Measurements from ENCODE around the gene AGER.

GRCh38 chr6:32167154-32167760 lies 16.8 kb downstream of the AGER start:
- TF ChIP-seq, protein P1, sequence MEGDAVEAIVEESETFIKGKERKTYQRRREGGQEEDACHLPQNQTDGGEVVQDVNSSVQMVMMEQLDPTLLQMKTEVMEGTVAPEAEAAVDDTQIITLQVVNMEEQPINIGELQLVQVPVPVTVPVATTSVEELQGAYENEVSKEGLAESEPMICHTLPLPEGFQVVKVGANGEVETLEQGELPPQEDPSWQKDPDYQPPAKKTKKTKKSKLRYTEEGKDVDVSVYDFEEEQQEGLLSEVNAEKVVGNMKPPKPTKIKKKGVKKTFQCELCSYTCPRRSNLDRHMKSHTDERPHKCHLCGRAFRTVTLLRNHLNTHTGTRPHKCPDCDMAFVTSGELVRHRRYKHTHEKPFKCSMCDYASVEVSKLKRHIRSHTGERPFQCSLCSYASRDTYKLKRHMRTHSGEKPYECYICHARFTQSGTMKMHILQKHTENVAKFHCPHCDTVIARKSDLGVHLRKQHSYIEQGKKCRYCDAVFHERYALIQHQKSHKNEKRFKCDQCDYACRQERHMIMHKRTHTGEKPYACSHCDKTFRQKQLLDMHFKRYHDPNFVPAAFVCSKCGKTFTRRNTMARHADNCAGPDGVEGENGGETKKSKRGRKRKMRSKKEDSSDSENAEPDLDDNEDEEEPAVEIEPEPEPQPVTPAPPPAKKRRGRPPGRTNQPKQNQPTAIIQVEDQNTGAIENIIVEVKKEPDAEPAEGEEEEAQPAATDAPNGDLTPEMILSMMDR (IDR thresholded peaks at IDR 0.05; ENCODE audit: borderline replicate concordance, extremely low read depth, low read length, poor library complexity, severe bottlenecking) = no peak
- no peak for TF ChIP-seq EZH2 (IDR thresholded peaks at IDR 0.05; ENCODE audit: borderline replicate concordance, low read depth, low read length, severe bottlenecking)
